ENCODE data around the gene F7.

DNA sequence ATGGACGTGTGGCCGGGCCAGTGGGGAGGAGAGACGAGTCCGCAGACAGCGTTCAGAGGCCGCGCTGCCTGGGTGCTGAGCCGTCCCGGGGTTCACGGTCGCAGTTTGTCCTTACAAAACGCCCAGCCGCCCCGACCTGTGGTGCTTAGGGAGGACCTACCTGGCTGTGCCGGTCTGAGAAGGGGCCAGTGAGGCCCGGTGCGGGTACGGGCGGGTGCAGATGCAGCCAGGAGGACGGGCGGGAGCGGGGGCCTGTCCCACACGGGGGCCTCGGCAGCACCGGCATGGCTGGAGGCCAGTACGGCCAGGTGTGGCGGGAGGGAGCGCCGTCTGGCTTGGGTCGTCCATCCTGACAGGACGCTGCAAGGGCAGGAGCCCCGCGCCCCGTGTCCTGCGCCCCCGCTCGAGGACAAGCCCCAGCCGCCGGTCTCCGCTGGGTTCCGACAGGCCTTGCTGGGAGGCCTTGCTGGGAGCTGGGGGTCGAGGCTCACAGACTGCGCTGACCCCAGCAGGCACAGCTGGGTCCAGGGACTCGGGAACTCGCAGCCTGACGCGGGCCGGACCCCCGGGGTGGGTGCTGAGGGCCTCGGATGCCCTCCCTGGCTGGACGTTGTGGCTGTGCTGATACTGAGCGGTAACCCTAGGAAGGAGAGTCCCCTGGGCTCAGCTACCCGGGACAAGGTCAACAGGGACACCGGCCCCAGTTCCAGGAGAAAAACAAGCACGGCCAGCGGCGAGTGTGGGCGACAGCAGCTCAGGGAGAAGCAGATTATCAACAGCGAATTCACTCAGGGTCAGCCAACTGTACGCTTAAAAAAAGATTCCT is 47.6 kb downstream of the F7 start:
- TF ChIP-seq MYNN (tag by site-specific recombination; IDR thresholded peaks at IDR 0.05; ENCODE audit: borderline replicate concordance) (no peak), SETDB1 (IDR thresholded peaks at IDR 0.05; ENCODE audit: insufficient read length, low read length) (no peak), ZNF785 (tag by site-specific recombination; IDR thresholded peaks at IDR 0.05) (no peak), ZNF133 (tag by site-specific recombination; IDR thresholded peaks at IDR 0.05) (no peak), YY1 (tag by site-specific recombination; IDR thresholded peaks at IDR 0.05) (no peak), ZNF658 (tag by site-specific recombination; IDR thresholded peaks at IDR 0.05) (no peak), CTCF (tag by site-specific recombination; IDR thresholded peaks at IDR 0.05) (no peak), ZNF24 (tag by site-specific recombination; IDR thresholded peaks at IDR 0.05) (no peak), PRDM1 (tag by site-specific recombination; IDR thresholded peaks at IDR 0.05) (no peak), SP2 (tag by site-specific recombination; IDR thresholded peaks at IDR 0.05) (no peak), PATZ1 (tag by site-specific recombination; IDR thresholded peaks at IDR 0.05) (no peak)
- TF ChIP-seq, protein P1, sequence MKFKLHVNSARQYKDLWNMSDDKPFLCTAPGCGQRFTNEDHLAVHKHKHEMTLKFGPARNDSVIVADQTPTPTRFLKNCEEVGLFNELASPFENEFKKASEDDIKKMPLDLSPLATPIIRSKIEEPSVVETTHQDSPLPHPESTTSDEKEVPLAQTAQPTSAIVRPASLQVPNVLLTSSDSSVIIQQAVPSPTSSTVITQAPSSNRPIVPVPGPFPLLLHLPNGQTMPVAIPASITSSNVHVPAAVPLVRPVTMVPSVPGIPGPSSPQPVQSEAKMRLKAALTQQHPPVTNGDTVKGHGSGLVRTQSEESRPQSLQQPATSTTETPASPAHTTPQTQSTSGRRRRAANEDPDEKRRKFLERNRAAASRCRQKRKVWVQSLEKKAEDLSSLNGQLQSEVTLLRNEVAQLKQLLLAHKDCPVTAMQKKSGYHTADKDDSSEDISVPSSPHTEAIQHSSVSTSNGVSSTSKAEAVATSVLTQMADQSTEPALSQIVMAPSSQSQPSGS (tag by site-specific recombination; IDR thresholded peaks at IDR 0.05; ENCODE audit: low read depth), result no peak
- TF ChIP-seq, protein P2, sequence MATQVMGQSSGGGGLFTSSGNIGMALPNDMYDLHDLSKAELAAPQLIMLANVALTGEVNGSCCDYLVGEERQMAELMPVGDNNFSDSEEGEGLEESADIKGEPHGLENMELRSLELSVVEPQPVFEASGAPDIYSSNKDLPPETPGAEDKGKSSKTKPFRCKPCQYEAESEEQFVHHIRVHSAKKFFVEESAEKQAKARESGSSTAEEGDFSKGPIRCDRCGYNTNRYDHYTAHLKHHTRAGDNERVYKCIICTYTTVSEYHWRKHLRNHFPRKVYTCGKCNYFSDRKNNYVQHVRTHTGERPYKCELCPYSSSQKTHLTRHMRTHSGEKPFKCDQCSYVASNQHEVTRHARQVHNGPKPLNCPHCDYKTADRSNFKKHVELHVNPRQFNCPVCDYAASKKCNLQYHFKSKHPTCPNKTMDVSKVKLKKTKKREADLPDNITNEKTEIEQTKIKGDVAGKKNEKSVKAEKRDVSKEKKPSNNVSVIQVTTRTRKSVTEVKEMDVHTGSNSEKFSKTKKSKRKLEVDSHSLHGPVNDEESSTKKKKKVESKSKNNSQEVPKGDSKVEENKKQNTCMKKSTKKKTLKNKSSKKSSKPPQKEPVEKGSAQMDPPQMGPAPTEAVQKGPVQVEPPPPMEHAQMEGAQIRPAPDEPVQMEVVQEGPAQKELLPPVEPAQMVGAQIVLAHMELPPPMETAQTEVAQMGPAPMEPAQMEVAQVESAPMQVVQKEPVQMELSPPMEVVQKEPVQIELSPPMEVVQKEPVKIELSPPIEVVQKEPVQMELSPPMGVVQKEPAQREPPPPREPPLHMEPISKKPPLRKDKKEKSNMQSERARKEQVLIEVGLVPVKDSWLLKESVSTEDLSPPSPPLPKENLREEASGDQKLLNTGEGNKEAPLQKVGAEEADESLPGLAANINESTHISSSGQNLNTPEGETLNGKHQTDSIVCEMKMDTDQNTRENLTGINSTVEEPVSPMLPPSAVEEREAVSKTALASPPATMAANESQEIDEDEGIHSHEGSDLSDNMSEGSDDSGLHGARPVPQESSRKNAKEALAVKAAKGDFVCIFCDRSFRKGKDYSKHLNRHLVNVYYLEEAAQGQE (tag by site-specific recombination; IDR thresholded peaks at IDR 0.05), result no peak
- TF ChIP-seq, protein P3, sequence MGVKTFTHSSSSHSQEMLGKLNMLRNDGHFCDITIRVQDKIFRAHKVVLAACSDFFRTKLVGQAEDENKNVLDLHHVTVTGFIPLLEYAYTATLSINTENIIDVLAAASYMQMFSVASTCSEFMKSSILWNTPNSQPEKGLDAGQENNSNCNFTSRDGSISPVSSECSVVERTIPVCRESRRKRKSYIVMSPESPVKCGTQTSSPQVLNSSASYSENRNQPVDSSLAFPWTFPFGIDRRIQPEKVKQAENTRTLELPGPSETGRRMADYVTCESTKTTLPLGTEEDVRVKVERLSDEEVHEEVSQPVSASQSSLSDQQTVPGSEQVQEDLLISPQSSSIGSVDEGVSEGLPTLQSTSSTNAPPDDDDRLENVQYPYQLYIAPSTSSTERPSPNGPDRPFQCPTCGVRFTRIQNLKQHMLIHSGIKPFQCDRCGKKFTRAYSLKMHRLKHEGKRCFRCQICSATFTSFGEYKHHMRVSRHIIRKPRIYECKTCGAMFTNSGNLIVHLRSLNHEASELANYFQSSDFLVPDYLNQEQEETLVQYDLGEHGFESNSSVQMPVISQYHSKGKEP (tag by site-specific recombination; IDR thresholded peaks at IDR 0.05), result no peak

Measured in HEK293 (cell line).